Esophagus muscularis mucosa (tissue), 4 donors: ENCODE data around the gene SCAANT1.

ENCODE experiments used
- EP300 ChIP-seq: sonication (generic); formaldehyde crosslinking; IDR thresholded peaks from one replicate; pipeline ENCODE4 v1.6.1; 2017; ENCODE audit warnings: antibody characterized with exemption
- POLR2A ChIP-seq: fragments of 450-650 bp; IDR thresholded peaks from one replicate; pipeline ENCODE4 v1.6.1; 2017; ENCODE audit warnings: antibody characterized with exemption, moderate library complexity, mild to moderate bottlenecking, low read depth
- POLR2AphosphoS5 ChIP-seq, 2 donors: sonication (generic); formaldehyde crosslinking; IDR thresholded peaks; one replicate each; pipeline ENCODE4 v1.6.1; 2017; ENCODE audit warnings: antibody characterized with exemption in 2 of 2
- TF ChIP-seq, protein P1 (sequence below), 3 experiments: fragments of 200-600 bp in 2 of 3; fragments of 450-650 bp in 1 of 3; sonication (generic) in 2 of 3; IDR thresholded peaks; one replicate each; pipeline ENCODE4 v1.5.1; 2017 to 2019; ENCODE audit warnings: antibody characterized with exemption in 3 of 3, mild to moderate bottlenecking in 2 of 3, moderate library complexity in 1 of 3

DNA sequence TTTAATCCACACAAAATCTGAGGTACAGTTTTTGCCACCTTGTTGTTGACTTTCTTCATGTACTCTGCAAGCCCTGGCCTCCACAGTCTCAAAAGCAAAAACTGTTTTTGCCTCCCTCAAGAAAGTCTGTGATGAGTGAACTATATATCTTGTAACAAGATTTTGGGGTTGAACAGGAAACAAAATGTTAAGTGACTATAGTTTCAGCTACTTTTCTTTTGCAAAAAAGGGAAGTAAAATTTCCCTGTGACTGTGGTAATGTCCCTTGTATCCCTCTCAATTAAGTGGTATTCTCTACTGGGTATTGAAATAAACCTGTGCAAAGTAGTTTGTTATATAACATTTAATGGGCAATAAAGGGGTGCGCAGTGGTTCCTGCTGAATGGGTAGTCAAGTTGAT lies 21.3 kb upstream of the SCAANT1 start:
- no peak for TF ChIP-seq POLR2AphosphoS5 (IDR thresholded peaks at IDR 0.05)
- TF ChIP-seq, protein P1, sequence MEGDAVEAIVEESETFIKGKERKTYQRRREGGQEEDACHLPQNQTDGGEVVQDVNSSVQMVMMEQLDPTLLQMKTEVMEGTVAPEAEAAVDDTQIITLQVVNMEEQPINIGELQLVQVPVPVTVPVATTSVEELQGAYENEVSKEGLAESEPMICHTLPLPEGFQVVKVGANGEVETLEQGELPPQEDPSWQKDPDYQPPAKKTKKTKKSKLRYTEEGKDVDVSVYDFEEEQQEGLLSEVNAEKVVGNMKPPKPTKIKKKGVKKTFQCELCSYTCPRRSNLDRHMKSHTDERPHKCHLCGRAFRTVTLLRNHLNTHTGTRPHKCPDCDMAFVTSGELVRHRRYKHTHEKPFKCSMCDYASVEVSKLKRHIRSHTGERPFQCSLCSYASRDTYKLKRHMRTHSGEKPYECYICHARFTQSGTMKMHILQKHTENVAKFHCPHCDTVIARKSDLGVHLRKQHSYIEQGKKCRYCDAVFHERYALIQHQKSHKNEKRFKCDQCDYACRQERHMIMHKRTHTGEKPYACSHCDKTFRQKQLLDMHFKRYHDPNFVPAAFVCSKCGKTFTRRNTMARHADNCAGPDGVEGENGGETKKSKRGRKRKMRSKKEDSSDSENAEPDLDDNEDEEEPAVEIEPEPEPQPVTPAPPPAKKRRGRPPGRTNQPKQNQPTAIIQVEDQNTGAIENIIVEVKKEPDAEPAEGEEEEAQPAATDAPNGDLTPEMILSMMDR (IDR thresholded peaks at IDR 0.05), result no peak
- no peak for TF ChIP-seq POLR2A
- no peak for TF ChIP-seq EP300
